Neural cell (in vitro differentiated cells): ENCODE measurements around the gene IFT81. TPM values are rescaled to one million over a fixed set of nuclear protein-coding genes. Genes with fewer than 3 reads are reported as not detected.

ENCODE experiments used
- H2AFZ ChIP-seq: fragments of 200-600, 300-800 bp; sonication (generic), shearing (Covaris generic); 2 replicates; pipeline ENCODE4 v1.6.0; 2014; ENCODE audit warnings: low read depth, mild to moderate bottlenecking, antibody characterized with exemption, low read length, moderate library complexity
- H3F3A ChIP-seq: fragments of 200-600 bp; shearing (Covaris generic); 2 replicates; pipeline ENCODE4 v1.6.1; 2016; ENCODE audit warnings: mild to moderate bottlenecking, moderate library complexity, mixed read lengths, antibody characterized with exemption, low read length; ENCODE audit not compliant: insufficient read depth, poor library complexity, severe bottlenecking
- H3K27ac ChIP-seq: fragments of 200-600, 300-800 bp; sonication (generic), shearing (Covaris generic); 2 replicates; pipeline ENCODE4 v1.5.1; 2014; ENCODE audit warnings: mild to moderate bottlenecking, low read length, moderate library complexity
- H3K27me3 ChIP-seq: fragments of 300-800, 200-600 bp; sonication (generic), shearing (Covaris generic); 2 replicates; pipeline ENCODE4 v1.6.0; 2014; ENCODE audit warnings: mild to moderate bottlenecking, low read depth, low read length, moderate library complexity; ENCODE audit not compliant: insufficient read depth
- H3K36me3 ChIP-seq: fragments of 300-800, 200-600 bp; sonication (generic), shearing (Covaris generic); 2 replicates; pipeline ENCODE4 v1.5.1; 2014; ENCODE audit warnings: mild to moderate bottlenecking, antibody characterized with exemption, low read length, moderate library complexity; ENCODE audit not compliant: insufficient read depth
- H3K4me2 ChIP-seq: fragments of 300-800, 200-600 bp; sonication (generic), shearing (Covaris generic); 2 replicates; pipeline ENCODE4 v1.6.0; 2014; ENCODE audit warnings: mild to moderate bottlenecking, low read length
- H3K4me3 ChIP-seq: fragments of 300-800, 200-600 bp; sonication (generic), shearing (Covaris generic); 2 replicates; pipeline ENCODE4 v1.5.1; 2014; ENCODE audit warnings: mild to moderate bottlenecking, low read length, moderate library complexity
- H3K79me2 ChIP-seq: fragments of 200-600 bp; shearing (Covaris generic); replicated peaks from 2 replicates; pipeline ENCODE4 v1.6.0; 2014; ENCODE audit warnings: mild to moderate bottlenecking, low read length, moderate library complexity; ENCODE audit not compliant: insufficient read depth
- H3K9ac ChIP-seq: fragments of 300-800, 200-600 bp; sonication (generic), shearing (Covaris generic); 2 replicates; pipeline ENCODE4 v1.6.1; 2016; ENCODE audit warnings: mild to moderate bottlenecking, low read length, mixed read lengths
- H3K9me2 ChIP-seq: fragments of 200-600 bp; shearing (Covaris generic); 2 replicates; pipeline ENCODE4 v1.6.1; 2016; ENCODE audit warnings: mild to moderate bottlenecking, low read length, mixed read lengths; ENCODE audit not compliant: insufficient read depth
- H3K9me3 ChIP-seq: fragments of 200-600, 300-800 bp; sonication (generic), shearing (Covaris generic); 2 replicates; pipeline ENCODE4 v1.6.1; 2016; ENCODE audit warnings: mild to moderate bottlenecking, mixed run types, low read length, moderate library complexity, mixed read lengths
- H4K20me1 ChIP-seq: fragments of 200-600 bp; shearing (Covaris generic); 2 replicates; pipeline ENCODE4 v1.6.1; 2016; ENCODE audit warnings: mild to moderate bottlenecking, mixed run types; ENCODE audit not compliant: insufficient read depth
- EP300 ChIP-seq: fragments of 450-650 bp; conservative IDR thresholded peaks from 2 replicates; pipeline ENCODE4 v1.6.1; 2014; ENCODE audit warnings: antibody characterized with exemption, mild to moderate bottlenecking, moderate library complexity; ENCODE audit not compliant: poor library complexity, severe bottlenecking
- EZH2 ChIP-seq: fragments of 200-600, 300-800 bp; shearing (Covaris generic), sonication (generic); IDR thresholded peaks from 2 replicates; pipeline ENCODE4 v1.6.1; 2014; ENCODE audit warnings: antibody characterized with exemption, low read length, borderline replicate concordance, mild to moderate bottlenecking; ENCODE audit not compliant: insufficient read depth, poor library complexity, severe bottlenecking
- MXI1 ChIP-seq: fragments of 450-650 bp; conservative IDR thresholded peaks from 2 replicates; pipeline ENCODE4 v1.6.1; 2014; ENCODE audit warnings: antibody characterized with exemption, mild to moderate bottlenecking; ENCODE audit not compliant: poor library complexity, severe bottlenecking
- POLR2AphosphoS5 ChIP-seq: IDR thresholded peaks from 2 replicates; pipeline ENCODE4 v1.6.1; 2012
- RAD21 ChIP-seq: fragments of 450-650 bp; conservative IDR thresholded peaks from 2 replicates; pipeline ENCODE4 v1.6.1; 2014; ENCODE audit warnings: antibody characterized with exemption, mild to moderate bottlenecking, moderate library complexity
- SMC3 ChIP-seq: fragments of 450-650 bp; conservative IDR thresholded peaks from 2 replicates; pipeline ENCODE4 v1.6.1; 2014; ENCODE audit warnings: antibody characterized with exemption, mild to moderate bottlenecking, moderate library complexity; ENCODE audit not compliant: poor library complexity
- TAF1 ChIP-seq: IDR thresholded peaks from 2 replicates; pipeline ENCODE4 v1.6.1; 2012; ENCODE audit warnings: low read depth
- polyA plus RNA-seq: library from polyadenylated mRNA; depleted of rRNA; stranded (reverse); fragments of >200 nt; gene quantifications from 2 replicates; pipeline ENCODE4 v1.2.3, GENCODE V29; 2014
- TF ChIP-seq, protein P1 (sequence below): fragments of 450-650 bp; IDR thresholded peaks from 2 replicates; pipeline ENCODE4 v1.5.1; 2014; ENCODE audit warnings: antibody characterized with exemption, mild to moderate bottlenecking, moderate library complexity; ENCODE audit not compliant: poor library complexity, severe bottlenecking
- TF ChIP-seq, protein P2 (sequence below): IDR thresholded peaks from 2 replicates; pipeline ENCODE4 v1.6.1; 2012; ENCODE audit warnings: borderline replicate concordance

The IFT81 gene
- polyA plus RNA-seq, 1 donor from 2014 or later, result 120 TPM

GRCh38 chr12:110252716-110253115, 128.6 kb downstream of the IFT81 start:
- no peak overlapping the region for H3K4me3 ChIP-seq
- no peak for TF ChIP-seq SMC3
- no peak for TF ChIP-seq TAF1
- no peak for TF ChIP-seq RAD21
- TF ChIP-seq, protein P1, sequence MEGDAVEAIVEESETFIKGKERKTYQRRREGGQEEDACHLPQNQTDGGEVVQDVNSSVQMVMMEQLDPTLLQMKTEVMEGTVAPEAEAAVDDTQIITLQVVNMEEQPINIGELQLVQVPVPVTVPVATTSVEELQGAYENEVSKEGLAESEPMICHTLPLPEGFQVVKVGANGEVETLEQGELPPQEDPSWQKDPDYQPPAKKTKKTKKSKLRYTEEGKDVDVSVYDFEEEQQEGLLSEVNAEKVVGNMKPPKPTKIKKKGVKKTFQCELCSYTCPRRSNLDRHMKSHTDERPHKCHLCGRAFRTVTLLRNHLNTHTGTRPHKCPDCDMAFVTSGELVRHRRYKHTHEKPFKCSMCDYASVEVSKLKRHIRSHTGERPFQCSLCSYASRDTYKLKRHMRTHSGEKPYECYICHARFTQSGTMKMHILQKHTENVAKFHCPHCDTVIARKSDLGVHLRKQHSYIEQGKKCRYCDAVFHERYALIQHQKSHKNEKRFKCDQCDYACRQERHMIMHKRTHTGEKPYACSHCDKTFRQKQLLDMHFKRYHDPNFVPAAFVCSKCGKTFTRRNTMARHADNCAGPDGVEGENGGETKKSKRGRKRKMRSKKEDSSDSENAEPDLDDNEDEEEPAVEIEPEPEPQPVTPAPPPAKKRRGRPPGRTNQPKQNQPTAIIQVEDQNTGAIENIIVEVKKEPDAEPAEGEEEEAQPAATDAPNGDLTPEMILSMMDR, result no peak
- TF ChIP-seq EP300, result no peak
- no peak for TF ChIP-seq EZH2
- TF ChIP-seq POLR2AphosphoS5, result no peak
- TF ChIP-seq MXI1, result no peak
- TF ChIP-seq, protein P2, sequence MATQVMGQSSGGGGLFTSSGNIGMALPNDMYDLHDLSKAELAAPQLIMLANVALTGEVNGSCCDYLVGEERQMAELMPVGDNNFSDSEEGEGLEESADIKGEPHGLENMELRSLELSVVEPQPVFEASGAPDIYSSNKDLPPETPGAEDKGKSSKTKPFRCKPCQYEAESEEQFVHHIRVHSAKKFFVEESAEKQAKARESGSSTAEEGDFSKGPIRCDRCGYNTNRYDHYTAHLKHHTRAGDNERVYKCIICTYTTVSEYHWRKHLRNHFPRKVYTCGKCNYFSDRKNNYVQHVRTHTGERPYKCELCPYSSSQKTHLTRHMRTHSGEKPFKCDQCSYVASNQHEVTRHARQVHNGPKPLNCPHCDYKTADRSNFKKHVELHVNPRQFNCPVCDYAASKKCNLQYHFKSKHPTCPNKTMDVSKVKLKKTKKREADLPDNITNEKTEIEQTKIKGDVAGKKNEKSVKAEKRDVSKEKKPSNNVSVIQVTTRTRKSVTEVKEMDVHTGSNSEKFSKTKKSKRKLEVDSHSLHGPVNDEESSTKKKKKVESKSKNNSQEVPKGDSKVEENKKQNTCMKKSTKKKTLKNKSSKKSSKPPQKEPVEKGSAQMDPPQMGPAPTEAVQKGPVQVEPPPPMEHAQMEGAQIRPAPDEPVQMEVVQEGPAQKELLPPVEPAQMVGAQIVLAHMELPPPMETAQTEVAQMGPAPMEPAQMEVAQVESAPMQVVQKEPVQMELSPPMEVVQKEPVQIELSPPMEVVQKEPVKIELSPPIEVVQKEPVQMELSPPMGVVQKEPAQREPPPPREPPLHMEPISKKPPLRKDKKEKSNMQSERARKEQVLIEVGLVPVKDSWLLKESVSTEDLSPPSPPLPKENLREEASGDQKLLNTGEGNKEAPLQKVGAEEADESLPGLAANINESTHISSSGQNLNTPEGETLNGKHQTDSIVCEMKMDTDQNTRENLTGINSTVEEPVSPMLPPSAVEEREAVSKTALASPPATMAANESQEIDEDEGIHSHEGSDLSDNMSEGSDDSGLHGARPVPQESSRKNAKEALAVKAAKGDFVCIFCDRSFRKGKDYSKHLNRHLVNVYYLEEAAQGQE, result no peak
- H3K9me2 ChIP-seq, result no peaks in the 10 kb centered on the region
- no peak overlapping the region for H3K4me2 ChIP-seq
- H3K27ac ChIP-seq, result no peak overlapping the region
- no peaks in the 10 kb centered on the region for H3K27me3 ChIP-seq
- no peak overlapping the region for H2AFZ ChIP-seq
- H3K79me2 ChIP-seq, result no peaks in the 10 kb centered on the region
- no peak overlapping the region for H3K9ac ChIP-seq
- no peaks in the 10 kb centered on the region for H3K9me3 ChIP-seq
- no peaks in the 10 kb centered on the region for H3F3A ChIP-seq
- no peaks in the 10 kb centered on the region for H4K20me1 ChIP-seq
- H3K36me3 ChIP-seq, result no peaks in the 10 kb centered on the region

DNA sequence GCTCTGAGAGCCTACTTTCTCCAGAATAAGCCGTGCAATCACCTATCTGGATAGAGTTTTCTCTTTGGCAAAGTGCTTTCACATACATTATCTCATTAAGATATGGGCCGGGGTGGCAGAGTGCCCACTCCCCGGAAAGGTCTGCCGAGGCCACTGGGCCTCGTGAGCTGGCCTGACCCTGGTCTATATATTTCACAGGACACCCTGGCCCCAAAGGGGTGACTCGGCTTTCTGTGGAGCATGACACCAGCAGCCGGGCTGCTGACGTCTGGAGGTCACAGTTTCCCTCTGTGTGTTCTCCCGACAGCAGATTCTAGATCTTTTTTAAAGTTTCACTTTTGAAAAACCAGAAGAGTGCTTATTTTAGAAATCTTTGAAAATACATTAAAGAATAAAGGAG, 129.0 kb downstream of the IFT81 start:
- no peaks in the 10 kb centered on the region for H3K36me3 ChIP-seq
- no peaks in the 10 kb centered on the region for H3F3A ChIP-seq
- no peak overlapping the region for H3K9ac ChIP-seq
- no peaks in the 10 kb centered on the region for H3K79me2 ChIP-seq
- H3K27ac ChIP-seq, result no peak overlapping the region
- no peaks in the 10 kb centered on the region for H3K9me3 ChIP-seq
- H4K20me1 ChIP-seq, result no peaks in the 10 kb centered on the region
- H3K27me3 ChIP-seq, result no peaks in the 10 kb centered on the region
- no peak overlapping the region for H2AFZ ChIP-seq
- H3K4me2 ChIP-seq, result no peak overlapping the region
- H3K9me2 ChIP-seq, result no peaks in the 10 kb centered on the region
- TF ChIP-seq RAD21 (no peak), TAF1 (no peak), EP300 (no peak), MXI1 (no peak), EZH2 (no peak), POLR2AphosphoS5 (no peak), SMC3 (no peak)
- TF ChIP-seq, protein P2, result no peak
- TF ChIP-seq, protein P1, result no peak
- no peak overlapping the region for H3K4me3 ChIP-seq
